ENCODE data around the gene SYDE1.

The SYDE1 gene

DNA sequence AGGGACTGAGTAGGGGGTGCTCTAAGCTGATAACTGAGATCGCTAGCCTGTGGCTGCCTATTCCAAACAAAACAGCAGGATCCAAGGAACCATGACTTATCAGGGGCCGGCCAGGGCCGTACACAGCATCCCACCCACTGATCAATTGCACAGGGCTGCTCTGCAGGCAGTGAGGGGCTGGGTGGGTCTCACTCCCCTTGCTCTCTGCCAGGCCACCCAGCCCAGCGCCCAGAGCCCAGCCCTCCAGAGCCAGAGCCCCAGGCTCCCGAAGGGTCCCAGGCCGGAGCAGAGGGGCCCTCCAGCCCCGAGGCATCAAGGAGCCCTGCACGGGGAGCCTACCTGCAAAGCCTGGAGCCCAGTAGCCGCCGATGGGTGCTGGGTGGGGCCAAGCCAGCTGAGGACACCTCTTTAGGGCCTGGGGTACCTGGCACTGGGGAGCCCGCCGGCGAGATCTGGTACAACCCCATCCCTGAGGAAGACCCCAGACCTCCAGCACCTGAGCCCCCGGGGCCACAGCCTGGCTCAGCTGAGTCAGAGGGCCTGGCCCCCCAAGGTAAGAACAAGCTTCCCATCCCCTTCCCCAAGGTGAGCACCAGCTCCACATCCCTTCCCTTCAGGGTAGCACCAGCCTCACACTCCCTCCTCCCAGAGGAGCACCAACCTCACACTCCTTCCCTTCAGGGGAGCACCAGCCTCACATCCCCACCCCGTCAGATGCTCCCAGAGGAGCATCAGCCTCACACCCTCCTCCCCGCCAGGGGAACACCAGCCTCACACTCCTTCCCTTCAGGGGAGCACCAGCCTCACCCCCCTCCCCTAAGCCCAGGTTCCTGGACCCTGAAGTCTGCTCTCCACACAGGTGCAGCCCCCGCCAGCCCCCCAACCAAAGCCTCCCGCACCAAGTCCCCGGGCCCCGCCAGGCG, 1.9 kb downstream of the SYDE1 start:
- TF ChIP-seq, protein P1, sequence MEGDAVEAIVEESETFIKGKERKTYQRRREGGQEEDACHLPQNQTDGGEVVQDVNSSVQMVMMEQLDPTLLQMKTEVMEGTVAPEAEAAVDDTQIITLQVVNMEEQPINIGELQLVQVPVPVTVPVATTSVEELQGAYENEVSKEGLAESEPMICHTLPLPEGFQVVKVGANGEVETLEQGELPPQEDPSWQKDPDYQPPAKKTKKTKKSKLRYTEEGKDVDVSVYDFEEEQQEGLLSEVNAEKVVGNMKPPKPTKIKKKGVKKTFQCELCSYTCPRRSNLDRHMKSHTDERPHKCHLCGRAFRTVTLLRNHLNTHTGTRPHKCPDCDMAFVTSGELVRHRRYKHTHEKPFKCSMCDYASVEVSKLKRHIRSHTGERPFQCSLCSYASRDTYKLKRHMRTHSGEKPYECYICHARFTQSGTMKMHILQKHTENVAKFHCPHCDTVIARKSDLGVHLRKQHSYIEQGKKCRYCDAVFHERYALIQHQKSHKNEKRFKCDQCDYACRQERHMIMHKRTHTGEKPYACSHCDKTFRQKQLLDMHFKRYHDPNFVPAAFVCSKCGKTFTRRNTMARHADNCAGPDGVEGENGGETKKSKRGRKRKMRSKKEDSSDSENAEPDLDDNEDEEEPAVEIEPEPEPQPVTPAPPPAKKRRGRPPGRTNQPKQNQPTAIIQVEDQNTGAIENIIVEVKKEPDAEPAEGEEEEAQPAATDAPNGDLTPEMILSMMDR (conservative IDR thresholded peaks at IDR 0.05), result no peak
- no peak for TF ChIP-seq ZFX (IDR thresholded peaks at IDR 0.05)
- H3K27ac ChIP-seq, result no peak overlapping the region

DNA sequence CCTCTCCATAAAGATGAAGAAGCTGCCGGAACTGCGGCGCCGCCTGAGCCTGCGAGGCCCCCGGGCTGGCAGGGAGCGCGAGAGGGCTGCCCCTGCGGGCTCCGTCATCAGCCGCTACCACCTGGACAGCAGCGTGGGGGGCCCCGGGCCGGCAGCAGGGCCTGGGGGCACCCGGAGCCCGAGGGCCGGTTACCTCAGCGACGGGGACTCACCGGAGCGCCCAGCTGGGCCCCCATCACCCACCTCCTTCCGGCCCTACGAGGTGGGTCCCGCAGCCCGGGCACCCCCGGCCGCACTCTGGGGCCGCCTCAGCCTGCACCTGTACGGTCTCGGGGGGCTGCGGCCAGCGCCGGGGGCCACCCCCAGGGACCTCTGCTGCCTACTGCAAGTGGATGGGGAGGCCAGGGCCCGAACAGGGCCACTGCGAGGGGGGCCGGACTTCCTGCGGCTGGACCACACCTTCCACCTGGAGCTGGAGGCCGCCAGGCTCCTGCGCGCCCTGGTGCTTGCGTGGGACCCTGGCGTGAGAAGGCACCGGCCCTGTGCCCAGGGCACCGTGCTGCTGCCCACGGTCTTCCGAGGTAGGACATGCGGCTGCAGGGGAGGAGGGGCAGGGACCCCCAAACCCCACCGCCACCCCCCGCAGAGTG, 2.7 kb downstream of the SYDE1 start:
- TF ChIP-seq, protein P1 (conservative IDR thresholded peaks at IDR 0.05), result no peak
- no peak for TF ChIP-seq ZFX (IDR thresholded peaks at IDR 0.05)

DNA sequence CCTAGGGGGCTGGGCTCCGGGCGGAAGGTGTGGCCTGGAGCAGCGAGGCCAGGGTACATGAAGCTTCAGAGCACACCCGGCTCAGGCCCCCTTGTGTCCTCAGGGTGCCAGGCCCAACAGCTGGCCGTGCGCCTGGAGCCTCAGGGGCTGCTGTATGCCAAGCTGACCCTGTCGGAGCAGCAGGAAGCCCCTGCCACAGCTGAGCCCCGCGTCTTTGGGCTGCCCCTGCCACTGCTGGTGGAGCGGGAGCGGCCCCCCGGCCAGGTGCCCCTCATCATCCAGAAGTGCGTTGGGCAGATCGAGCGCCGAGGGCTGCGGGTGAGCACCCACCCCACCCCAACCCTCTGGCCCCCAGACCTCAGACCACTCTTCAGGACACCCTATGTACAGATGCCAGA, 3.2 kb downstream of the SYDE1 start:
- TF ChIP-seq, protein P1 (conservative IDR thresholded peaks at IDR 0.05), result no peak
- no peak for TF ChIP-seq ZFX (IDR thresholded peaks at IDR 0.05)
- no peak overlapping the region for H3K27ac ChIP-seq

More for the DNA sequence above, 2.7 kb downstream of the SYDE1 start:
- H3K27ac ChIP-seq, result no peak overlapping the region

DNA sequence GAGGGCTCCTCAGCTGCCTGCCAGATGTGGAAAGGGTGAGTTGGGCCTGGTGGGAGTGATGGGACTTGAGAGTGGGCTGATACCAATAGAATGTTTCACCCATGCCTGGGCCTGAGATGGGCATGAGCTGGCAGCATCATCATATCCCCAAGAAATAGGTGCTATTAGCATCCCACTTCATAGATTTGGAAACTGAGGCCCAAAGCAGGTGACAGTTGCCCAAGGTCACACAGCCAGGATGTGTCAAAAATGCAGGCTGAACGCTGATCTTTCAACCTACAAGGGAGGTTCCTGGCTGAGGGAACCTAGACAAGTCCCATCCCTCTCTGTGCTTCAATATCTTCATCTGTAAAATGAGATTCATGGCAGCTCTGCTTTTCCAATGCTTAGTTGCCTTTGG, 4.6 kb downstream of the SYDE1 start:
- no peak overlapping the region for H3K27ac ChIP-seq
- no peak for TF ChIP-seq ZFX (IDR thresholded peaks at IDR 0.05)
- TF ChIP-seq, protein P1 (conservative IDR thresholded peaks at IDR 0.05), result no peak

DNA sequence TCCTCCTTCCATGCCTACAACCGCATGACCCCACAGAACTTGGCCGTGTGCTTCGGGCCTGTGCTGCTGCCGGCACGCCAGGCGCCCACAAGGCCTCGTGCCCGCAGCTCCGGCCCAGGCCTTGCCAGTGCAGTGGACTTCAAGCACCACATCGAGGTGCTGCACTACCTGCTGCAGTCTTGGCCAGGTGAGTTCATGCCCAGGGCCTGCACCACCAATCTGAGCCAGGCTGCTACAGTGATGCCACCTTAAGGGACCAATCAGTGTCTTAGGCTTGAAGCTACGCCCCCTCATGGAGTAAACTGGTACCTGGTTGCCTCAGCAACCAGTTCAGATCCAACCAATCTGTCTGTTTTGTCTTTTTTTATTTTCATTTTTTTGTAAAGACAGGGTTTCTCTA, 5.2 kb downstream of the SYDE1 start:
- TF ChIP-seq ZFX (IDR thresholded peaks at IDR 0.05), result no peak
- TF ChIP-seq, protein P1 (conservative IDR thresholded peaks at IDR 0.05), result no peak

DNA sequence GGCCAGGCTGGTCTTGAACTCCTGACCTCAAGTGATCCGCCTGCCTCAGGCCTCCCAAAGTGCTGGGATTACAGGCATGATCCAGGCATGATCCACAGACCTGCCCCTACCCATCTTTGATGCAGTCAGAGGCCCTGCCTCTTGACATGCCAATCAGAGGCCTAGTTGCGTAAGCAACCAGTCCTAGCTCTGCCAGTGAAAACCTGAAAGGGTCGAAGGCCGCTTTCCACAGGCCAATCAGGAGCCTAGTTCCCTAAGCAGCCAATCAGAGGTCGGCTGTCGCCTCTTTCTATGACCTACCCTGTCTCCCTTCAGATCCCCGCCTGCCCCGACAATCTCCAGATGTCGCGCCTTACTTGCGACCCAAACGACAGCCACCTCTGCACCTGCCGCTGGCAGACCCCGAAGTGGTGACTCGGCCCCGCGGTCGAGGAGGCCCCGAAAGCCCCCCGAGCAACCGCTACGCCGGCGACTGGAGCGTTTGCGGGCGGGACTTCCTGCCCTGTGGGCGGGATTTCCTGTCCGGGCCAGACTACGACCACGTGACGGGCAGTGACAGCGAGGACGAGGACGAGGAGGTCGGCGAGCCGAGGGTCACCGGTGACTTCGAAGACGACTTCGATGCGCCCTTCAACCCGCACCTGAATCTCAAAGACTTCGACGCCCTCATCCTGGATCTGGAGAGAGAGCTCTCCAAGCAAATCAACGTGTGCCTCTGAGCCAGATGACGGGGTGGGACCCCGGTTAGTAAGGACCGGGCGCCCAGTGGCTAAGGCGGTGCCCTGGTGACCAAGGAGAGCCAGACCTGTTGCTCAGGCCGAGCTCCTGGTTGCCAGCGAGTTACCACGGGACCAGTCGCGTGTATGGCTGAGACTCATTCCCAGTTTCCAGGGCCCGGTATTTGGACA, 6.3 kb downstream of the SYDE1 start:
- TF ChIP-seq, protein P1 (conservative IDR thresholded peaks at IDR 0.05), result no peak
- TF ChIP-seq ZFX (IDR thresholded peaks at IDR 0.05), result no peak
- H3K27ac ChIP-seq, result no peak overlapping the region

More for the DNA sequence above, 5.2 kb downstream of the SYDE1 start:
- H3K27ac ChIP-seq, result no peak overlapping the region

Data from C4-2B (cell line).